Caco-2 (cell line): ENCODE results near the gene DDX42. TPM values are rescaled to one million over a fixed set of nuclear protein-coding genes. Genes with fewer than 3 reads are reported as not detected.

ENCODE experiments used
- BruUV-seq: library from RNA; stranded (reverse); fragments of 400-500 nt; replicated peaks from 2 replicates; lab custom pipeline; 2021; lab: Mats Ljungman, UMichigan
- CTCF ChIA-PET: fragments of 300-600 bp; sonication (Branson Sonifier 250); formaldehyde crosslinking; loops from one replicate; lab custom pipeline; 2022; ENCODE audit warnings: antibody characterized with exemption; lab: Charles Lee
- POLR2A ChIA-PET: fragments of 300-600 bp; sonication (Branson Sonifier 250); formaldehyde crosslinking; loops from one replicate; lab custom pipeline; 2022; ENCODE audit warnings: antibody characterized with exemption; lab: Charles Lee
- DNase-seq, 2 experiments: peaks; one replicate each; pipeline versions ENCODE4 v3.0.0 to v3.0.0-alpha.2; 2020 to 2022
- H3K27me3 ChIP-seq: replicated peaks from 2 replicates; pipeline ENCODE4 v1.6.0; 2011; ENCODE audit warnings: low read length; ENCODE audit not compliant: control insufficient read depth, insufficient read depth
- H3K36me3 ChIP-seq: 2 replicates; pipeline ENCODE4 v1.5.1; 2011; ENCODE audit warnings: low read length; ENCODE audit not compliant: control insufficient read depth, insufficient read depth
- H3K4me1 ChIP-seq: fragments of 250-450 bp; sonication (Bioruptor Pico); 2 replicates; pipeline ENCODE4 v1.5.1; 2020; ENCODE audit warnings: mild to moderate bottlenecking
- H3K4me3 ChIP-seq: 2 replicates; pipeline ENCODE4 v1.5.1; 2011; ENCODE audit warnings: low read depth, mild to moderate bottlenecking, control low read depth, low read length
- H3K9me3 ChIP-seq: fragments of 250-450 bp; sonication (Bioruptor Pico); 2 replicates; pipeline ENCODE4 v1.5.1; 2020; ENCODE audit warnings: mild to moderate bottlenecking, moderate library complexity
- H3K27ac Mint-ChIP-seq: one replicate; pipeline ENCODE4 v1.8.0; 2022; ENCODE audit warnings: mixed read lengths; ENCODE audit not compliant: unreplicated experiment
- H3K27me3 Mint-ChIP-seq: one replicate; pipeline ENCODE4 v1.8.0; 2022; ENCODE audit warnings: mixed read lengths; ENCODE audit not compliant: insufficient read depth, unreplicated experiment
- H3K36me3 Mint-ChIP-seq: one replicate; pipeline ENCODE4 v1.8.0; 2022; ENCODE audit warnings: mild to moderate bottlenecking, mixed read lengths; ENCODE audit not compliant: insufficient read depth, unreplicated experiment
- H3K4me1 Mint-ChIP-seq: one replicate; pipeline ENCODE4 v1.8.0; 2022; ENCODE audit warnings: low read depth, mixed read lengths; ENCODE audit not compliant: unreplicated experiment
- H3K4me3 Mint-ChIP-seq: one replicate; pipeline ENCODE4 v1.8.0; 2022; ENCODE audit warnings: mild to moderate bottlenecking, moderate library complexity, mixed read lengths; ENCODE audit not compliant: unreplicated experiment
- H3K9me3 Mint-ChIP-seq: one replicate; pipeline ENCODE4 v1.8.0; 2022; ENCODE audit warnings: mixed read lengths; ENCODE audit not compliant: unreplicated experiment
- intact Hi-C: fragments of 100-400 bp; cut with micrococcal nuclease; formaldehyde crosslinking; loops from one replicate; pipeline ENCODE4 v1.10.0; 2022; ENCODE audit not compliant: unreplicated experiment
- total RNA-seq: library from RNA; stranded (reverse); gene quantifications from 2 replicates; pipeline ENCODE4 v1.2.3, GENCODE V29; 2022
- TF ChIP-seq, protein P1 (sequence below), 2 experiments: fragments of 200-600 bp in 1 of 2; IDR thresholded peaks; 1 replicate in 1 of 2; 2 replicates in 1 of 2; pipeline versions ENCODE4 v1.5.1 to v1.8.0; 2011 to 2022; ENCODE audit warnings: antibody characterized with exemption in 1 of 2, control low read depth in 1 of 2, inconsistent platforms in 1 of 2, low read depth in 1 of 2, low read length in 1 of 2, mild to moderate bottlenecking in 1 of 2, moderate library complexity in 1 of 2; ENCODE audit not compliant: insufficient read depth in 1 of 2, severe bottlenecking in 1 of 2, unreplicated experiment in 1 of 2

Gene DDX42
- total RNA-seq, 1 experiment from 2014 or later, result 183 TPM

DNA sequence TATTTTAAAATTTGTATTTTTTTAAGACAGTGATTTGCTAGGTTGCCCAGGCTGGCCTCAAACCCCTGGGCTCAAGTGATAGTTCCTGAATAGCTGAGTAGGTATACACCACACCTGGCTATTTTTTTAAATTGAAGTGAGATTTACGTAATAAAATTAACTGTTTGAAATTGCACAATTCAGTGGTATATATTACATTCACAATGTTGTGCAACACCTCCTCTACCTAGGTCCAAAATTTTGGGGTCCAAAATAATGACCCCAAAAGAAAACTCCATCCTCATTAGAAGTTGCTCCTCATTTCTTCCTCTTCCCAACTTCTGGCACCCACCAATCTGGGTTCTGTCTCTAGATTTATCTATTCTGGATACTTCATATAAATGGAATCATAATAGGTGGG lies 71.5 kb downstream of the DDX42 start:
- Histone ChIP-seq H3K9me3 (no peaks in the 10 kb centered on the region), H3K4me3 (no peak overlapping the region), H3K27me3 (no peaks in the 10 kb centered on the region), H3K4me1 (peaks cover 18% of the 10 kb centered on the region), H3K36me3 (no peaks in the 10 kb centered on the region)
- no peaks in the 10 kb centered on the region for H3K9me3 Mint-ChIP-seq
- TF ChIP-seq, protein P1, sequence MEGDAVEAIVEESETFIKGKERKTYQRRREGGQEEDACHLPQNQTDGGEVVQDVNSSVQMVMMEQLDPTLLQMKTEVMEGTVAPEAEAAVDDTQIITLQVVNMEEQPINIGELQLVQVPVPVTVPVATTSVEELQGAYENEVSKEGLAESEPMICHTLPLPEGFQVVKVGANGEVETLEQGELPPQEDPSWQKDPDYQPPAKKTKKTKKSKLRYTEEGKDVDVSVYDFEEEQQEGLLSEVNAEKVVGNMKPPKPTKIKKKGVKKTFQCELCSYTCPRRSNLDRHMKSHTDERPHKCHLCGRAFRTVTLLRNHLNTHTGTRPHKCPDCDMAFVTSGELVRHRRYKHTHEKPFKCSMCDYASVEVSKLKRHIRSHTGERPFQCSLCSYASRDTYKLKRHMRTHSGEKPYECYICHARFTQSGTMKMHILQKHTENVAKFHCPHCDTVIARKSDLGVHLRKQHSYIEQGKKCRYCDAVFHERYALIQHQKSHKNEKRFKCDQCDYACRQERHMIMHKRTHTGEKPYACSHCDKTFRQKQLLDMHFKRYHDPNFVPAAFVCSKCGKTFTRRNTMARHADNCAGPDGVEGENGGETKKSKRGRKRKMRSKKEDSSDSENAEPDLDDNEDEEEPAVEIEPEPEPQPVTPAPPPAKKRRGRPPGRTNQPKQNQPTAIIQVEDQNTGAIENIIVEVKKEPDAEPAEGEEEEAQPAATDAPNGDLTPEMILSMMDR (IDR thresholded peaks at IDR 0.05; ENCODE audit: insufficient read depth in 1 of 2, low read depth in 1 of 2, low read length in 1 of 2, severe bottlenecking in 1 of 2, unreplicated experiment in 1 of 2), result no peak
- H3K36me3 Mint-ChIP-seq, result peaks cover 50% of the 10 kb centered on the region
- DNase-seq, result no peak
- H3K4me1 Mint-ChIP-seq, result peaks cover 23% of the 10 kb centered on the region
- no peaks in the 10 kb centered on the region for H3K27me3 Mint-ChIP-seq
- intact Hi-C loops, result loop anchor here (10.0 kb wide), 1 partner anchor 221 kb away; the partner anchor contains the start of gene MAP3K3
- no peak overlapping the region for H3K4me3 Mint-ChIP-seq
- ChIA-PET CTCF (no interaction called here), POLR2A (no interaction called here)
- H3K27ac Mint-ChIP-seq, result no peak overlapping the region
- no TSS peak for BruUV-seq

DNA sequence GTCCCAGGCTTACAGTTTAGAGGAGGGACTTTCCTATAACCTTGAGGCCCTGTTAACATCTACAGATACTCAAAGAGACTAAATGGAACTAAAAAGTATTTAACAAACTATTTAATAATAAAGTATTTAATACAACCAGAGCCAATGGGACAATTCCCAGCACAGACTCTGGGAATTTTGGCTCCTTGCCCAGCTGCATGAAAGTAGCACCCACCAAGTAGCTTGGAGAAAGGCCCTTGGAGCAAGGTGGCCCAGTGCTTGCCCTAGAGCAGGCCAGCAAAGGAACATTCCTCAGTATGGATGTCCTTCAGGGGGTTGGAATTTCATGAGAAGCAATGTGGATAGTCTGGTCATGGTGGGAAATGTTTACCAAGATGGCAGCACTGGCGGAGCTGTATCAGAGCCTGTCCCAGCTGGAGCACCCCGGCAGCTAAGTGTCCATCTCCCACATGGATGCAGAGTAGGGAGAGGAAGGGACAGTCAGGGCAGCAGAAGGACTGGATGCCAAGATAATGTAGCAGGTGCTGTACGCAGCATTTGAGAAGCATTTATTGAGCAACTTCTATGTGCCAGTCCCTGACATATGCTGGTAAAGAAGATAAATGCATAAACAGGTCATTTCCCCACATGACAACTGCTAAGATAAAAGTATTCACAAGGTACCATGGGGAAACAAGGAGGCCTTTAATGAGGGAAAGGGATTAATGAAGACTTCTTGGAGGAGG lies 73.7 kb downstream of the DDX42 start:
- TF ChIP-seq, protein P1 (IDR thresholded peaks at IDR 0.05; ENCODE audit: insufficient read depth in 1 of 2, low read depth in 1 of 2, low read length in 1 of 2, severe bottlenecking in 1 of 2, unreplicated experiment in 1 of 2), result no peak
- no peaks in the 10 kb centered on the region for H3K9me3 Mint-ChIP-seq

DNA sequence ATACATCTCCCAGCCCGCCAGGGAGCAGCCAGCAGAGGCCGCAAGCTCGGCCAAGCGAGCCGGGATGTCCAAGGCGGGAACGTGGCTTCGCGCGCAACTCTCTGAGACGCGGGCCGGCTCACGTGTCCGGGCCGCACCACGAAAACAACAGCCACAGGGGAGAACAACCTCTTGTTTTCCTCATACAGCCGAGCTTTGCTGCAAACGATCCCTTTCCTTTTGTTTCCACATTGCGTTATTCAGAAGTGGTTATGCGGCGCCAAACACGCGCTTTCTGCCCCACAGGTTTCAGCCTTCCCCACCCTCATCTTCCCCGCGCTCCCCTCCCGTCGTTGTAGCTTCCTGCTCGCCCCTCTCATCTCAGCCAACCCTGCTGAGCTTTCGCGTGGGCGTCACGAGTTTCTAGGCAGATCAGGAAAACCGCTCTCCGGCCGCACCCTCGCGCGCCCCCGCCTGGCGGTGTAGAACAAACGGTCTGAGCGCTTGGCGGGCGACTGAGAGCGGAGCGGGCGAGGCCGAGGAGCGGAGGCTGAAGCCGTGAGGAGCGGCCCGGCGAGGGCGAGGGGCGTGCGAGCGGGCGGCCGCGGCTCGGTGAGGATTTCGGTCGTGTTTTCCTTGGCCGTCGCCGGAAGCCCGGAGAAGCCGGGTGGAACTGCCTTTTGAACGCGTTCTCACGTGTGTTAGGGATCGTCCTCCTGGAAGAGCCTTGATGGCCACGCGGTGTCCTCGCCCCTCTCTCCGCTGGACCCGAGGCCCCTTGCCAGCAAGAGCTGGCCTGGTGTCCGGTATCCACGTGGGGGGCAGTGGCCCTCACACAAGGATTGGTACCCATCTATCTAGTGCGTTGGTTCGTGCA lies 75.1 kb downstream of the DDX42 start:
- Mint-ChIP-seq H3K4me3 (peak overlapping the region; percentile 90), H3K9me3 (no peaks in the 10 kb centered on the region), H3K27me3 (no peaks in the 10 kb centered on the region), H3K4me1 (peaks cover 11% of the 10 kb centered on the region), H3K27ac (peak overlapping the region; percentile 99), H3K36me3 (peaks cover 47% of the 10 kb centered on the region)
- H3K27me3 ChIP-seq, result no peaks in the 10 kb centered on the region
- TSS peak; percentile 54 for BruUV-seq
- CTCF ChIA-PET, result interaction anchor here (0.6 to 1.7 kb wide), 13 partner anchors 10 to 1450 kb away, joined by 3 to 19 read pairs (median 6); partner anchors contain the start of genes CCDC47, DDX42 and MAP3K3
- intact Hi-C loops, result loop anchor here (10.0 kb wide), 1 partner anchor 224 kb away; the partner anchor contains the start of gene MAP3K3
- H3K4me3 ChIP-seq, result peak overlapping the region; percentile 84
- no peaks in the 10 kb centered on the region for H3K36me3 ChIP-seq
- TF ChIP-seq, protein P1 (IDR thresholded peaks at IDR 0.05; ENCODE audit: insufficient read depth in 1 of 2, low read depth in 1 of 2, low read length in 1 of 2, severe bottlenecking in 1 of 2, unreplicated experiment in 1 of 2), result peak; percentile 59 to 89
- no peaks in the 10 kb centered on the region for H3K9me3 ChIP-seq
- peaks cover 4% of the 10 kb centered on the region; the same call in 1 of the 2 replicates for H3K4me1 ChIP-seq
- DNase-seq, result peak; percentile 98 to 99
- POLR2A ChIA-PET, result interaction anchor here (0.6 to 1.7 kb wide), 5 partner anchors 12 to 266 kb away, joined by 4 to 17 read pairs (median 5); partner anchors contain the start of genes CCDC47, DDX42 and PSMC5

More for the DNA sequence above, 73.7 kb downstream of the DDX42 start:
- CTCF ChIA-PET, result interaction anchor here (0.6 to 1.5 kb wide), 5 partner anchors 9 to 458 kb away, joined by 3 to 12 read pairs (median 5); partner anchors contain the start of genes CCDC47 and DDX42
- intact Hi-C loops, result loop anchor here (10.0 kb wide), 1 partner anchor 223 kb away; the partner anchor contains the start of gene MAP3K3
- Histone ChIP-seq H3K4me1 (peaks cover 9% of the 10 kb centered on the region; the same call in 1 of the 2 replicates), H3K4me3 (no peak overlapping the region), H3K9me3 (no peaks in the 10 kb centered on the region), H3K36me3 (no peaks in the 10 kb centered on the region), H3K27me3 (no peaks in the 10 kb centered on the region)
- peaks cover 13% of the 10 kb centered on the region for H3K4me1 Mint-ChIP-seq
- peaks cover 60% of the 10 kb centered on the region for H3K36me3 Mint-ChIP-seq
- POLR2A ChIA-PET, result interaction anchor here (1.5 kb wide), 1 partner anchor 74 kb away, joined by 9 read pairs; the partner anchor contains the start of genes CCDC47 and DDX42
- peak overlapping the region; percentile 99 for H3K27ac Mint-ChIP-seq
- H3K4me3 Mint-ChIP-seq, result peak overlapping the region; percentile 90
- DNase-seq, result no peak
- no peaks in the 10 kb centered on the region for H3K27me3 Mint-ChIP-seq
- BruUV-seq, result no TSS peak
